D721Med (cell line): ENCODE measurements around the gene STIL.
A peak's percentile ranks its signal among the peaks of the same experiment; 100 is the strongest.

Experiments
- DNase-seq: peaks from one replicate; pipeline ENCODE4 v3.0.0; 2011; ENCODE audit warnings: low spot score; ENCODE audit not compliant: insufficient read length
- FAIRE-seq: peaks from 2 replicates; lab custom pipeline; 2011; peaks lifted over from hg19 to GRCh38; lab: Jason Lieb, UNC
- TF ChIP-seq, protein P1 (sequence below): IDR thresholded peaks from 2 replicates; pipeline ENCODE4 v1.5.1; 2012; ENCODE audit warnings: mild to moderate bottlenecking, control low read depth; ENCODE audit not compliant: insufficient read depth; ENCODE audit errors: missing control alignments

The STIL gene

DNA sequence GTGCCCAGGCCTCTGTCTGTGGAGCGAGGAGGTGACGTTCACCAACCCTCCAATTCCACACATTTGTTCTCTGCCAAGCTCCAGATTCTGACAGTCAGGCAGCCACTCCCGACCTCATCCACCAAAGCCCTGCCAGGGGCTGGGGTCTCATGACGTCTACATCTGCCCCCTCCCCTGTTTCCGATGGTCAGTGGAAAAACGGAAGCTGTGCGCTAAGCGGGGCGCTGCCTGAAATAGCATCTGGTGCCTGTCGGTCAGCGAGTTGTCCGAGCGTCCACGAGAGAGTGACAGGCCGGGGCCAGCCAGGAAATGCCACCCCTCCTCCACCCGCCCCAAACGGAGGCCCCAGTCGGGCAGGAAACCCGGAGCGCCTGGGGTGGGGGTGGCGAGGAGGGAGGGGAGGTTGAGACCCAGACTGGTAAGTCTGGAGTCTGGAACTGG lies 78.7 kb downstream of the STIL start:
- FAIRE-seq = no peak
- TF ChIP-seq, protein P1, sequence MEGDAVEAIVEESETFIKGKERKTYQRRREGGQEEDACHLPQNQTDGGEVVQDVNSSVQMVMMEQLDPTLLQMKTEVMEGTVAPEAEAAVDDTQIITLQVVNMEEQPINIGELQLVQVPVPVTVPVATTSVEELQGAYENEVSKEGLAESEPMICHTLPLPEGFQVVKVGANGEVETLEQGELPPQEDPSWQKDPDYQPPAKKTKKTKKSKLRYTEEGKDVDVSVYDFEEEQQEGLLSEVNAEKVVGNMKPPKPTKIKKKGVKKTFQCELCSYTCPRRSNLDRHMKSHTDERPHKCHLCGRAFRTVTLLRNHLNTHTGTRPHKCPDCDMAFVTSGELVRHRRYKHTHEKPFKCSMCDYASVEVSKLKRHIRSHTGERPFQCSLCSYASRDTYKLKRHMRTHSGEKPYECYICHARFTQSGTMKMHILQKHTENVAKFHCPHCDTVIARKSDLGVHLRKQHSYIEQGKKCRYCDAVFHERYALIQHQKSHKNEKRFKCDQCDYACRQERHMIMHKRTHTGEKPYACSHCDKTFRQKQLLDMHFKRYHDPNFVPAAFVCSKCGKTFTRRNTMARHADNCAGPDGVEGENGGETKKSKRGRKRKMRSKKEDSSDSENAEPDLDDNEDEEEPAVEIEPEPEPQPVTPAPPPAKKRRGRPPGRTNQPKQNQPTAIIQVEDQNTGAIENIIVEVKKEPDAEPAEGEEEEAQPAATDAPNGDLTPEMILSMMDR = no peak
- no peak for DNase-seq

DNA sequence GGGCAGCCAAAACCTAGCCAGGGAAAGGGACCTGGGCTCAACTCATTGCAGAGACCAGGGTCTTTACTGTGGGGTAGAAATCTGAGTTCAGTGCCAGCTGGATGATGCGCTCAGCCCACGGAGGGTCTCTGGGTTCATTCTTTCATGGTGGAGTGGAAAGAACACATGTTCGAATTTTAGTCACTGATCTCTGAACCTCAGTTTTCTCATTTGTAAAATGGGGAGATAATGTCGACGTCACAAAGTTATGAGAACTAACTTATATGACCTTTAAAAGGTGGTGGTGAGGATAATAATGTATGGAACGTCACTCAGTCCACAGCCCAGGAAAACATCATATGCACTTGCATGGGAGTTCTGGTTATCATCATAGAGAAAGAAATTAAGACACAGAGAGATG lies 80.8 kb downstream of the STIL start:
- DNase-seq = no peak
- no peak for FAIRE-seq
- TF ChIP-seq, protein P1 = no peak

DNA sequence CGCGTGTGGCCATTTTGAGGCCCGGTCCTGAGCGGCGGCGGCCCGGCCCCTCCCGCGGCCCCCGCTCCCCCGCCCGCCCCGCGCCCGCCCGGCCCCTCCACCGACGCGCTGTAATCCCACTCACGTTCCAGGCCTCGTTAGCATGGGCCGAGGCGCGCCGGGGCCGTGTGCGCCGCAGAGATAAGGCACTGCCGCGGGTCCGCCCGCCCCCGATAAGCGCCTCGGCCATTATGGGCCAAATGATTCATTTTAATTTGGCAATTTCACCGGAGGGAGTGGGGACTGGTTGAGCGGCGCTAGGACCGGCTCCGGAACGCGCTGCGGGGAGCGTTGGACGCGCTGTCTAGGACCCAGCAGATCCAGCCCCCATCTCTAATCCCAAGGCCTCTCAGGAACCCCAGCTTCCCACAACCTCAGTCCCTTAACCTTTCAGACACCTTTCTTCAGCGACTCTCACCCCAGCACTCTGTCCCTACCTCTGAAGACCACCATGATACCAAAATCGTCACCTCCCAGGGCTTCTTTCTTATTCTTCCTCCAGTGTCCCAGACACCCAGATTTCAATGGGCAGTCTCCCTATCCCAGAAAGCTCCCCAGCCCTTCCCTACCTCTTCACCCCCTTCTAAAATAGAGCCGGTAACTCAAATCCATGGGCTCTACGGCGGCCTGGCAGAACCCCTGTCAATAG lies 81.6 kb downstream of the STIL start, which contains the start of gene TAL1:
Gene TAL1 (minus strand): TSS at position 39 of the 688 bp plus-strand sequence. CDS start 6,337 bp downstream, outside the sequence.
- DNase-seq (no peak), FAIRE-seq (no peak)
- TF ChIP-seq, protein P1 = no peak

DNA sequence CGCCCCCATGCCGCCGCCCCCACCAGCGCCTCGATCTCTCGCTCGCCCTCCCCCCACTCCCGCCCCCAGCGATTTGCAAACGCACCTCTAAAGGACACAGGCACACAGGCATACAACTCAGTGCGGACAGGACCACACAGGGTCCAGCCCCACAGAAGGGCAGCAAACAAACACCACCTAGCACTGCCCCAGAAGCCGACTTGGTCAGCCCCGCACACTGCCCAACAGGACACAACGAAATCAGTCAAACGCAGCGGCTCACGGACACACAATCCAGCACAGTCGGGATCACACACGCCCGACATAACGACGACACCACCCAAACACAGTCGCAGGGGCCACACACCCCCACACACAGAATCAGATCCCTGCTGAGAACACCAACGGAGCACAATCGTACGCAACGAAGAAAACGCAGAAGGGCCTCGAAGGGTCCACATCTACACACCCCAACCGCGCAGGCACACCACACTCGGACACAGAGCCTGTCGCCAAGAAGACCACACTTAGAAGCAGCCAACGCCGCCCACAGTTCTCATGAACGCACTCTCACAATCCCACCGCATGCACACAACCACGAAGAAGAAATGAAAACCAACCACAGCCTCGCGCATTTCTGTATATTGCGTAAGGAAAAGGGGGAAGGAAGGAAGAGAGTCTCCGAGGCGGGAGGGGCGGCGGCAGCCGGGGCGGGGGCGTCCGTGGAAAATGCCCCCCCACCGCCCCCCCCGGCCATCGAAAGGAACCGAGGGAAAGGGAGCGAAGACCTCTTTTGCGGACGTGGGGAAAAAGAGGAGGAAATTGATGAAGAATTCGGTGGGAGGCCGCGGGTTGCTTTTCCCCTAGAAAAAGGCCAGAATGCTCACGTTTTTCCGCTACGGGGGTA lies 82.4 kb downstream of the STIL start:
- peak; percentile 63 for DNase-seq
- TF ChIP-seq, protein P1 = no peak
- no peak for FAIRE-seq

DNA sequence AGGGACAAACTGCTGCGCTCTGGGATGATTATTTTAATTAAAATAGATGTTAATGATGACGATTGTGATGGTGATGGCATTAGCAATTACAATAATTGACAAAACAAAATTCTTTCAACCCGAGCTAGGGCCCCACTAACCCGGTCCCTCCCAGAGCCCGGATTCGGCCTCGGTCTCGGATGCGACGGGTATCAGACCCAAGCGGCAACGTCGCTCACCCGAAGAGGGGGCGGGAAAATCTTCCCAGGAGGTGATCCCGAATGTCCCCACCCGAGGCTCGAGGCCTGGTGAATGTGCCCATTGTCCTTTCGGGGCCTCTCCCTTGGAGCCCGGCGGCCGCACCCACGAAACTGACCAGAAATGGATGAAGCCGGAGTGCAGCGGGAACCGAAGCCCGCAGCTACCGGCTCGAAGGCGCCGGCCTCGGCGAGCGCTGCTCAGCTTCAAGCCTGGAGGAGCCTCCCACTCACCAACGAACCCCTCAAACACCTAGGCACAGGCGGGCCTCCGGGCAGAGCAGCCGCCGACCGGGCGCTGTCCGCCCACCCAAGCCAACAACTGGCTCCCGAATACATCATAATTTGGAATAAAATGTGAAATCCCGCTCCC lies 83.2 kb downstream of the STIL start:
- peak; percentile 43 for DNase-seq
- no peak for FAIRE-seq
- TF ChIP-seq, protein P1 = no peak

DNA sequence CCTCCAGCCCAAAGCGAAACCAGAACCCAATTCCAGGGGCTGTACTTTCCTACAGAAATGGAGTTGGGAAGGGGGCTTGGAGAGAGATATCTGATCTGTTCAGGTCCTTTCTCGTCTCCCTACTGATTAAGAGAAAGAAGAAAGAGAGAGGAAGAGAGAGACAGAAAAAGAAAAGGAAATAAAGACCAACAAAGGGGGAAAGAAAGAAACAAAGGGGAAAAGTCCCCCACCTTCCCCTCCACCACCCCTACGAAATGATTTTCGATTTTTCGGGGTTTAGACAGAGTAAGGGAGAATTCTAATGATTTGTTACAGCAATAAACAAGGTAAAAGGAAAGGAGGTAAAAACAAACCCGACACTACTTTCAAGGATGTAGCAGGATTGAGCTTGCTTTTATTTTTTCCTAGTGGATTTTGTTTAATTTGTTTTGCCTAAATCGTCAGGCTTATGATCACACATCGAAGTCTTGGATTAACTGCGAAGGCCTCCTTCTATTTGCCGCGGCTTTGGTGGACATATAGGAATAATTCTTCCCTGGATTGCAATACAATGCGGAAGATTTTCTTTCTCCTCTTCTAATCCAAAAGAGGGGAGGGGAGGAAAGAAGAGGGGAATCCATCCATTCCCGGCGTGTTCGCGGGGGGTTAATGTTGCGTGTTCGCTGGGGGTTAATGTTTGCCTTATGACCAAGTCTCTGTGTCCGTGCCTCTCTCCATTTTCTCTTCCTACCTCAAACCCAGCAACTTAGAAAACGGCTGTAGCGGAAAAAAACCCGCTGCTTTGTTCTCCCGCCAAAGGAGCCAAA lies 83.9 kb downstream of the STIL start:
- DNase-seq (no peak), FAIRE-seq (no peak)
- TF ChIP-seq, protein P1 = no peak
